Calu3 (cell line): ENCODE measurements around the gene ERLEC1. TPM values are rescaled to one million over a fixed set of nuclear protein-coding genes. Genes with fewer than 3 reads are reported as not detected.

ENCODE experiments used
- BruUV-seq: library from RNA; stranded (reverse); fragments of 400-500 nt; replicated peaks from 2 replicates; lab custom pipeline; 2021; lab: Mats Ljungman, UMichigan
- CTCF ChIA-PET: fragments of 300-600 bp; sonication (Branson Sonifier 250); formaldehyde crosslinking; loops from one replicate; lab custom pipeline; 2022; ENCODE audit warnings: antibody characterized with exemption; lab: Charles Lee
- DNase-seq: peaks from one replicate; pipeline ENCODE4 v3.0.0; 2022
- H3K27ac Mint-ChIP-seq: one replicate; pipeline ENCODE4 v1.8.0; 2022; ENCODE audit warnings: mixed read lengths; ENCODE audit not compliant: unreplicated experiment
- H3K27me3 Mint-ChIP-seq: one replicate; pipeline ENCODE4 v1.8.0; 2022; ENCODE audit warnings: mixed read lengths; ENCODE audit not compliant: unreplicated experiment
- H3K36me3 Mint-ChIP-seq: one replicate; pipeline ENCODE4 v1.8.0; 2022; ENCODE audit warnings: mild to moderate bottlenecking, moderate library complexity, mixed read lengths; ENCODE audit not compliant: insufficient read depth, unreplicated experiment
- H3K4me1 Mint-ChIP-seq: one replicate; pipeline ENCODE4 v1.8.0; 2022; ENCODE audit warnings: mild to moderate bottlenecking, low read depth, mixed read lengths; ENCODE audit not compliant: unreplicated experiment
- H3K4me3 Mint-ChIP-seq: one replicate; pipeline ENCODE4 v1.8.0; 2022; ENCODE audit warnings: mild to moderate bottlenecking, low read depth, moderate library complexity, mixed read lengths; ENCODE audit not compliant: unreplicated experiment
- H3K9me3 Mint-ChIP-seq: one replicate; pipeline ENCODE4 v1.8.0; 2022; ENCODE audit warnings: low read depth, mixed read lengths; ENCODE audit not compliant: unreplicated experiment
- CTCF ChIP-seq: fragments of 200-600 bp; IDR thresholded peaks from one replicate; pipeline ENCODE4 v1.8.0; 2022; ENCODE audit warnings: antibody characterized with exemption; ENCODE audit not compliant: unreplicated experiment
- intact Hi-C: fragments of 100-400 bp; cut with micrococcal nuclease; formaldehyde crosslinking; loops from one replicate; pipeline ENCODE4 v1.10.0; 2022; ENCODE audit not compliant: unreplicated experiment
- total RNA-seq: library from RNA; stranded (reverse); gene quantifications from 2 replicates; pipeline ENCODE4 v1.2.3, GENCODE V29; 2022

The ERLEC1 gene
- total RNA-seq, 1 experiment from 2014 or later = 51.9 TPM

GRCh38 chr2:53802617-53803151 lies 15.8 kb downstream of the ERLEC1 start:
- CTCF ChIA-PET = interaction anchor here (0.7 kb wide), 1 partner anchor 1350 kb away, joined by 3 read pairs; no protein-coding TSS in a partner anchor
- no peak for DNase-seq
- intact Hi-C loops = no loop called here
- no peak for TF ChIP-seq CTCF
- Mint-ChIP-seq H3K36me3 (peaks cover 6% of the 10 kb centered on the region), H3K27me3 (no peaks in the 10 kb centered on the region), H3K4me3 (no peak overlapping the region), H3K9me3 (no peaks in the 10 kb centered on the region), H3K27ac (no peak overlapping the region), H3K4me1 (no peaks in the 10 kb centered on the region)
- no TSS peak for BruUV-seq

- H3K36me3 Mint-ChIP-seq = peaks cover 20% of the 10 kb centered on the region
- intact Hi-C loops = no loop called here
- H3K27ac Mint-ChIP-seq = no peak overlapping the region
- BruUV-seq = no TSS peak
- no peak overlapping the region for H3K4me3 Mint-ChIP-seq
- H3K9me3 Mint-ChIP-seq = no peaks in the 10 kb centered on the region
- TF ChIP-seq CTCF = no peak
- DNase-seq = no peak
- H3K27me3 Mint-ChIP-seq = no peaks in the 10 kb centered on the region
- CTCF ChIA-PET = no interaction called here
- no peaks in the 10 kb centered on the region for H3K4me1 Mint-ChIP-seq
These were observed 24.8 kb downstream of the ERLEC1 start for GRCh38 chr2:53811601-53812000.

GRCh38 chr2:53813151-53813550 lies 26.3 kb downstream of the ERLEC1 start:
- no peaks in the 10 kb centered on the region for H3K4me1 Mint-ChIP-seq
- H3K9me3 Mint-ChIP-seq = no peaks in the 10 kb centered on the region
- no TSS peak for BruUV-seq
- H3K4me3 Mint-ChIP-seq = no peak overlapping the region
- no peaks in the 10 kb centered on the region for H3K27me3 Mint-ChIP-seq
- CTCF ChIA-PET = interaction anchor here (0.6 kb wide), 1 partner anchor 302 kb away, joined by 3 read pairs; the partner anchor contains the start of gene ACYP2
- H3K27ac Mint-ChIP-seq = no peak overlapping the region
- intact Hi-C loops = no loop called here
- no peak for DNase-seq
- no peak for TF ChIP-seq CTCF
- peaks cover 26% of the 10 kb centered on the region for H3K36me3 Mint-ChIP-seq

- no peaks in the 10 kb centered on the region for H3K4me1 Mint-ChIP-seq
- H3K9me3 Mint-ChIP-seq = no peaks in the 10 kb centered on the region
- H3K27me3 Mint-ChIP-seq = no peaks in the 10 kb centered on the region
- DNase-seq = no peak
- no TSS peak for BruUV-seq
- H3K36me3 Mint-ChIP-seq = peaks cover 20% of the 10 kb centered on the region
- H3K27ac Mint-ChIP-seq = no peak overlapping the region
- TF ChIP-seq CTCF = no peak
- CTCF ChIA-PET = interaction anchor here (0.6 kb wide), 1 partner anchor 53 kb away, joined by 4 read pairs; no protein-coding TSS in a partner anchor
- intact Hi-C loops = no loop called here
- no peak overlapping the region for H3K4me3 Mint-ChIP-seq
These were observed 32.1 kb downstream of the ERLEC1 start for GRCh38 chr2:53818854-53819435.
